HG03135 (cell line): ENCODE measurements around the gene ASPSCR1.
A peak's percentile ranks its signal among the peaks of the same experiment; 100 is the strongest.
"Not testable (repeated sequence)": the region's sequence is repeated elsewhere in the genome, so short reads cannot be mapped to it uniquely, and the experiment has no call there.

Experiments
- ATAC-seq: cut with Tn5 transposase; IDR thresholded peaks from one replicate; pipeline ENCODE4 v1.9.1; 2021; ENCODE audit warnings: mild to moderate bottlenecking, moderate library complexity; ENCODE audit not compliant: unreplicated experiment

The ASPSCR1 gene

GRCh38 chr17:82035956-82036633, 58.7 kb downstream of the ASPSCR1 start:
- no peak for ATAC-seq

- no peak for ATAC-seq
These were observed 59.2 kb downstream of the ASPSCR1 start for GRCh38 chr17:82036634-82037091.

- peak; percentile 86 for ATAC-seq
These were observed 59.9 kb downstream of the ASPSCR1 start, which contains the start of gene DCXR for GRCh38 chr17:82037092-82037888. DCXR (minus strand) TSS chr17:82037697; CDS start chr17:82037682, 15 bp downstream.

- ATAC-seq: no peak
These were observed 60.4 kb downstream of the ASPSCR1 start for GRCh38 chr17:82037889-82038195.

GRCh38 chr17:82038796-82039409, 61.5 kb downstream of the ASPSCR1 start:
- not testable (repeated sequence) for ATAC-seq

GRCh38 chr17:82039695-82040299, 62.4 kb downstream of the ASPSCR1 start:
- no peak for ATAC-seq

- ATAC-seq: no peak
These were observed 63.9 kb downstream of the ASPSCR1 start for GRCh38 chr17:82041144-82041814.

- ATAC-seq: no peak
These were observed 65.2 kb downstream of the ASPSCR1 start for GRCh38 chr17:82042649-82043048.

GRCh38 chr17:82043507-82043906, 66.1 kb downstream of the ASPSCR1 start:
- ATAC-seq: no peak

GRCh38 chr17:82045936-82046484, 68.6 kb downstream of the ASPSCR1 start:
- no peak for ATAC-seq

- ATAC-seq: no peak
These were observed 69.5 kb downstream of the ASPSCR1 start for GRCh38 chr17:82046903-82047302.

GRCh38 chr17:82047379-82047778, 70.0 kb downstream of the ASPSCR1 start:
- no peak for ATAC-seq

- ATAC-seq: no peak
These were observed 70.6 kb downstream of the ASPSCR1 start for GRCh38 chr17:82047914-82048570.

GRCh38 chr17:82048571-82048971, 71.1 kb downstream of the ASPSCR1 start:
- no peak for ATAC-seq

GRCh38 chr17:82049106-82049505, 71.7 kb downstream of the ASPSCR1 start:
- ATAC-seq: no peak

- no peak for ATAC-seq
These were observed 72.1 kb downstream of the ASPSCR1 start for GRCh38 chr17:82049521-82049971.

GRCh38 chr17:82050152-82050760, 72.8 kb downstream of the ASPSCR1 start:
- ATAC-seq: no peak

GRCh38 chr17:82050761-82051641, 73.6 kb downstream of the ASPSCR1 start:
- ATAC-seq: no peak
